HG02885 (cell line): ENCODE measurements around the gene MRPL20.
"Not testable (repeated sequence)": the region's sequence is repeated elsewhere in the genome, so short reads cannot be mapped to it uniquely, and the experiment has no call there.

Experiments
- ATAC-seq: cut with Tn5 transposase; IDR thresholded peaks from one replicate; pipeline ENCODE4 v1.9.1; 2021; ENCODE audit warnings: mild to moderate bottlenecking; ENCODE audit not compliant: unreplicated experiment, poor library complexity

The MRPL20 gene

GRCh38 chr1:1390675-1391074 is 16.4 kb downstream of the MRPL20 start:
- ATAC-seq, result no peak

GRCh38 chr1:1388078-1388472 is 19.0 kb downstream of the MRPL20 start:
- ATAC-seq, result no peak

- no peak for ATAC-seq
Observed at GRCh38 chr1:1387098-1388077, 19.7 kb downstream of the MRPL20 start.

GRCh38 chr1:1385931-1386330 is 21.2 kb downstream of the MRPL20 start:
- ATAC-seq, result no peak

GRCh38 chr1:1385339-1385738 is 21.8 kb downstream of the MRPL20 start:
- ATAC-seq, result not testable (repeated sequence)

GRCh38 chr1:1381294-1381693 is 25.8 kb downstream of the MRPL20 start:
- no peak for ATAC-seq

- ATAC-seq, result no peak
Observed at GRCh38 chr1:1380860-1381259, 26.2 kb downstream of the MRPL20 start.

- no peak for ATAC-seq
Observed at GRCh38 chr1:1377540-1378205, 29.4 kb downstream of the MRPL20 start.

GRCh38 chr1:1376551-1377226 is 30.4 kb downstream of the MRPL20 start:
- no peak for ATAC-seq

GRCh38 chr1:1374929-1375662 is 32.0 kb downstream of the MRPL20 start, which contains the start of gene AURKAIP1:
TSS of gene AURKAIP1 (minus strand) at chr1:1375207. CDS start at chr1:1374756, 451 bp downstream.
- ATAC-seq, result peak; percentile 86

- ATAC-seq, result peak; percentile 2
Observed at GRCh38 chr1:1374589-1374928, 32.5 kb downstream of the MRPL20 start.

- no peak for ATAC-seq
Observed at GRCh38 chr1:1373815-1374588, 33.1 kb downstream of the MRPL20 start.

- ATAC-seq, result no peak
Observed at GRCh38 chr1:1373051-1373814, 33.9 kb downstream of the MRPL20 start.

- ATAC-seq, result no peak
Observed at GRCh38 chr1:1371746-1372711, 35.1 kb downstream of the MRPL20 start.

- no peak for ATAC-seq
Observed at GRCh38 chr1:1371364-1371745, 35.7 kb downstream of the MRPL20 start.

- ATAC-seq, result no peak
Observed at GRCh38 chr1:1370771-1371300, 36.3 kb downstream of the MRPL20 start.

GRCh38 chr1:1370094-1370493 is 37.0 kb downstream of the MRPL20 start:
- ATAC-seq, result not testable (repeated sequence)
